GM20000 (cell line): Measurements from ENCODE around the gene ACAT2.
"Not testable (repeated sequence)": the region's sequence is repeated elsewhere in the genome, so short reads cannot be mapped to it uniquely, and the experiment has no call there.

Experiments used
- DNase-seq: peaks from one replicate; pipeline ENCODE4 v3.0.0; 2012; ENCODE audit warnings: low spot score
- TF ChIP-seq, protein P1 (sequence below): IDR thresholded peaks from 2 replicates; pipeline ENCODE4 v1.5.1; 2012; ENCODE audit warnings: mild to moderate bottlenecking, control low read depth; ENCODE audit errors: extremely low read depth, missing control alignments

The ACAT2 gene

GRCh38 chr6:159761873-159762680, at the start of gene ACAT2:
Gene ACAT2 (plus strand): TSS chr6:159762045. CDS start chr6:159762088, 43 bp downstream.
- TF ChIP-seq, protein P1, sequence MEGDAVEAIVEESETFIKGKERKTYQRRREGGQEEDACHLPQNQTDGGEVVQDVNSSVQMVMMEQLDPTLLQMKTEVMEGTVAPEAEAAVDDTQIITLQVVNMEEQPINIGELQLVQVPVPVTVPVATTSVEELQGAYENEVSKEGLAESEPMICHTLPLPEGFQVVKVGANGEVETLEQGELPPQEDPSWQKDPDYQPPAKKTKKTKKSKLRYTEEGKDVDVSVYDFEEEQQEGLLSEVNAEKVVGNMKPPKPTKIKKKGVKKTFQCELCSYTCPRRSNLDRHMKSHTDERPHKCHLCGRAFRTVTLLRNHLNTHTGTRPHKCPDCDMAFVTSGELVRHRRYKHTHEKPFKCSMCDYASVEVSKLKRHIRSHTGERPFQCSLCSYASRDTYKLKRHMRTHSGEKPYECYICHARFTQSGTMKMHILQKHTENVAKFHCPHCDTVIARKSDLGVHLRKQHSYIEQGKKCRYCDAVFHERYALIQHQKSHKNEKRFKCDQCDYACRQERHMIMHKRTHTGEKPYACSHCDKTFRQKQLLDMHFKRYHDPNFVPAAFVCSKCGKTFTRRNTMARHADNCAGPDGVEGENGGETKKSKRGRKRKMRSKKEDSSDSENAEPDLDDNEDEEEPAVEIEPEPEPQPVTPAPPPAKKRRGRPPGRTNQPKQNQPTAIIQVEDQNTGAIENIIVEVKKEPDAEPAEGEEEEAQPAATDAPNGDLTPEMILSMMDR, result no peak
- DNase-seq, result peak; percentile 98

- not testable (repeated sequence) for DNase-seq
Observed at GRCh38 chr6:159712389-159712788, 49.5 kb upstream of the ACAT2 start.

DNA sequence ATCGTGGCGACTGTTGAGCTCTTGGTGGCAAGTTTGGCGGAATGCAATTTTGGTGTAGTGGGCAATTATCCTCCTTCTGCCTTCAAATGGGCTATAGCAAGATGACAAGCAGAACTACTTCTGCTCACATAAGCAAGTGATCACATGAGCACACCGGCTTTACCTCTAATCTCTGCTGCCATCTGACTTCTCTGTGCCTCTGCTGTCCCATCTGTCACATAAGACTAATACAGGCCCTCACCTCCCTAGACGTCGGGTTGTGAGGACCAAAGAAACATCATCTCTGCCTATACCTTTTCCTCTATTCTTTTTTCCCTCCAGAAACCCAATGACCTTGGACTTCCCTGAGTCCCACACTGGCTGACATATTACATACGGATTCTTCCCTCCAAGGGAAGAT, 47.9 kb upstream of the ACAT2 start:
- TF ChIP-seq, protein P1, result no peak
- DNase-seq, result no peak

- TF ChIP-seq, protein P1, result no peak
- DNase-seq, result no peak
Observed at GRCh38 chr6:159714404-159714803, 47.4 kb upstream of the ACAT2 start.

- DNase-seq, result no peak
Observed at GRCh38 chr6:159715166-159715565, 46.7 kb upstream of the ACAT2 start.

DNA sequence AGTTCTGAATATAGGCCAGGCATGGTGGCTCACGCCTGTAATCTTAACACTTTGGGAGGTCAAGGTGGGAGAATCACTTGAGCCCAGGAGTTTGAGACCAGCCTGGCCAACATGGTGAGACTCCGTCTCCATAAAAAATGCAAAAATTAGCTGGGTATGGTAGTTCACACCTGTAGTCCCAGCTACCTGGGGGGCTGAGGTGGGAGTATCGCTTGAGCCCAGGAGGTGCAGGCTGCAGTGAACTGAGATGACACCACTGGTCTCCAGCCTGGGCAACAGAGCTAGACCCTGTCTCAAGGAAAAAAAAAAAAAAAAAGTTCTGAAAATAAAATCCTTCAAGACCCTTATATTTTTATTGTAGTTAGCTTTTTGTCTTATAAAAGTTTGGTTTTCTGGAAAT, 46.2 kb upstream of the ACAT2 start:
- TF ChIP-seq, protein P1, result no peak
- no peak for DNase-seq

More at GRCh38 chr6:159715166-159715565, 46.7 kb upstream of the ACAT2 start:
- TF ChIP-seq, protein P1, result no peak

DNA sequence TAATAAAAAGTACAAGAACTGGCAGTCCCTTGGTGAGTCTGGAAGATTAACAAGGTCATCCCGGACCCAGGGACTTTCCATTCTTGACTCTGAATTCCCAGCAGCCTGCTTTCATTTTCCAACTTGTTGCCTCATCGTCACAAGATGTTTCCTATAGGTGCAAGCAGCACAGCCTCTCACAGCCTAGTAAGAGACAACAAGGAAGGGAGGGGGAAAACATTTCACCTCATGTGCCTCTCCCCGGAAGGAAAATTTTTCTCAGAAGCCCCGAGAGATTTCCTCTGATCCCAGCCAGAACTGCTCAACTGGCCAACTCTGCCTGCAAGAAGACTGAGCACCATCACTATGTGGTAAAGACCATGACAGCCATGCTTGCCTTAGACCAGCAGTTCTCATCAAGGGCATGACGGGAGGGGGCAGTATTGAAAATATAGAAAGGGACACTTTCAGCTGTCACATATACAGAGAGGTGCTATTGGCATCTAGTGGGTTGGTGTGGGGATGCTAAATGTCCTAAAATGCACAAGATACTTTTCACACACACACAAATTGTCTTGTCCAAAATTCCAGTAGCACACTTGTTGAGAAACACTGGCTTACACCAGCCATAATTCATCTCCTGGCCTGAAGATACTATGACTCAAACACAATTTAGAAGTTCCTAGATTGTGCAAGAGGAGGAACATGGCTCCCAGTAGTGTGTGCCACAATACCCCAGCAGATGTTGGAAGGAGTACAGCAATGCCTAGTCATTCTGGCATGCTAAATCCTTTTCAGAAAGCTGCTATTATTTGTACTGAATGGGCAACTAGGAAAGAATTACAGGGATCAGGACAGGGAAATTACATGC, 45.4 kb upstream of the ACAT2 start:
- no peak for DNase-seq
- TF ChIP-seq, protein P1, result no peak
